Liver (tissue), 9 donors: ENCODE data around the gene CRACDL. TPM values are rescaled to one million over a fixed set of nuclear protein-coding genes. Genes with fewer than 3 reads are reported as not detected.

Source experiments
- DNase-seq: peaks from one replicate; pipeline ENCODE4 v3.0.0-alpha.2; 2017; ENCODE audit warnings: low spot score
- H3K27ac ChIP-seq, 2 donors: one replicate each; pipeline ENCODE4 v1.7.0; 2013; ENCODE audit warnings: inconsistent platforms in 2 of 2, low read length in 2 of 2, control low read depth in 1 of 2, low read depth in 1 of 2, mild to moderate bottlenecking in 1 of 2
- H3K27me3 ChIP-seq, 4 donors: one replicate each; pipeline versions ENCODE4 v1.6.1 to v1.7.0; 2013; ENCODE audit warnings: low read length in 3 of 4, inconsistent platforms in 1 of 4, mild to moderate bottlenecking in 1 of 4, moderate library complexity in 1 of 4; ENCODE audit not compliant: control insufficient read depth in 4 of 4, insufficient read depth in 4 of 4
- H3K36me3 ChIP-seq, 4 donors: one replicate each; pipeline versions ENCODE4 v1.6.1 to v1.7.0; 2013; ENCODE audit warnings: low read length in 3 of 4, mild to moderate bottlenecking in 3 of 4, low read depth in 1 of 4, moderate library complexity in 1 of 4; ENCODE audit not compliant: control insufficient read depth in 4 of 4, insufficient read depth in 3 of 4
- H3K4me1 ChIP-seq, 4 donors: one replicate each; pipeline versions ENCODE4 v1.6.1 to v1.7.0; 2013; ENCODE audit warnings: low read length in 3 of 4, mild to moderate bottlenecking in 3 of 4, moderate library complexity in 1 of 4; ENCODE audit not compliant: control insufficient read depth in 4 of 4, insufficient read depth in 4 of 4
- H3K4me3 ChIP-seq, 3 donors: one replicate each; pipeline versions ENCODE4 v1.6.1 to v1.7.0; 2013; ENCODE audit warnings: low read length in 3 of 3, control low read depth in 1 of 3, low read depth in 1 of 3, mild to moderate bottlenecking in 1 of 3
- H3K9ac ChIP-seq, 2 donors: one replicate each; pipeline ENCODE4 v1.7.0; 2013; ENCODE audit warnings: low read length in 2 of 2, mild to moderate bottlenecking in 2 of 2, moderate library complexity in 2 of 2, control low read depth in 1 of 2, low read depth in 1 of 2
- H3K9me3 ChIP-seq, 4 donors: one replicate each; pipeline versions ENCODE4 v1.6.1 to v1.7.0; 2013; ENCODE audit warnings: low read length in 3 of 4; ENCODE audit not compliant: control insufficient read depth in 4 of 4
- EGR1 ChIP-seq, 2 donors: IDR thresholded peaks; 2 replicates each; pipeline ENCODE4 v1.6.1; 2016 to 2018; ENCODE audit warnings: antibody characterized with exemption in 2 of 2, low read depth in 2 of 2
- FOXA1 ChIP-seq: IDR thresholded peaks from 2 replicates; pipeline ENCODE4 v1.6.1; 2016; ENCODE audit warnings: antibody characterized with exemption
- FOXA2 ChIP-seq: IDR thresholded peaks from 2 replicates; pipeline ENCODE4 v1.6.1; 2016; ENCODE audit warnings: antibody characterized with exemption
- GABPA ChIP-seq, 2 donors: IDR thresholded peaks in 1 of 2; conservative IDR thresholded peaks in 1 of 2; 2 replicates each; pipeline ENCODE4 v1.6.1; 2016; ENCODE audit warnings: antibody characterized with exemption in 2 of 2, mild to moderate bottlenecking in 1 of 2, moderate library complexity in 1 of 2
- HNF4A ChIP-seq, 2 donors: conservative IDR thresholded peaks; 2 replicates each; pipeline ENCODE4 v1.6.1; 2016; ENCODE audit warnings: antibody characterized with exemption in 2 of 2, mild to moderate bottlenecking in 2 of 2
- JUND ChIP-seq, 2 donors: IDR thresholded peaks; 2 replicates each; pipeline ENCODE4 v1.6.1; 2016; ENCODE audit warnings: antibody characterized with exemption in 2 of 2
- NR2F2 ChIP-seq: IDR thresholded peaks from 2 replicates; pipeline ENCODE4 v1.6.1; 2016; ENCODE audit warnings: antibody characterized with exemption
- RAD21 ChIP-seq, 2 donors: IDR thresholded peaks; 2 replicates each; pipeline ENCODE4 v1.6.1; 2016; ENCODE audit warnings: antibody characterized with exemption in 2 of 2, mild to moderate bottlenecking in 2 of 2
- RXRA ChIP-seq, 2 donors: IDR thresholded peaks; 2 replicates each; pipeline ENCODE4 v1.6.1; 2017 to 2018; ENCODE audit warnings: antibody characterized with exemption in 2 of 2, mild to moderate bottlenecking in 1 of 2
- SP1 ChIP-seq: IDR thresholded peaks from 2 replicates; pipeline ENCODE4 v1.6.1; 2018; ENCODE audit warnings: antibody characterized with exemption, mild to moderate bottlenecking
- YY1 ChIP-seq: IDR thresholded peaks from 2 replicates; pipeline ENCODE4 v1.6.1; 2016; ENCODE audit warnings: antibody characterized with exemption, mild to moderate bottlenecking
- WGBS: extraction: QIAGEN DNeasy Blood & Tissue Kit; methylation state at CpG from one replicate; pipeline ENCODE4 v1.1.7; 2013; 5-methylcytosine and 5-hydroxymethylcytosine counted together
- polyA plus RNA-seq, 2 donors: library from polyadenylated mRNA; stranded (reverse) in 1 of 2; unstranded in 1 of 2; fragments of 200-250 nt in 1 of 2; fragments of >200 nt in 1 of 2; fragmentation: Nextera tagmentation in 1 of 2; extraction: Ambion mirVana in 1 of 2; gene quantifications; one replicate each; pipeline versions ENCODE4 v1.2.1 to v1.2.3, GENCODE V29; 2013 to 2015
- total RNA-seq, 2 donors: library from RNA; depleted of rRNA; stranded (reverse); fragments of >200 nt; gene quantifications; one replicate each; pipeline ENCODE4 v1.2.3, GENCODE V29; 2014
- TF ChIP-seq, protein P1 (sequence below): fragments of 150-350 bp; IDR thresholded peaks from 2 replicates; pipeline ENCODE4 v1.5.1; 2017; ENCODE audit warnings: improper control_type of control experiment, low read depth, low read length; ENCODE audit not compliant: missing input control
- TF ChIP-seq, protein P2 (sequence below): IDR thresholded peaks from 2 replicates; pipeline ENCODE4 v1.6.1; 2016; ENCODE audit warnings: antibody characterized with exemption, mild to moderate bottlenecking
- TF ChIP-seq, protein P3 (sequence below): IDR thresholded peaks from 2 replicates; pipeline ENCODE4 v1.6.1; 2016; ENCODE audit warnings: antibody characterized with exemption
- TF ChIP-seq, protein P4 (sequence below): IDR thresholded peaks from 2 replicates; pipeline ENCODE4 v1.6.1; 2016; ENCODE audit warnings: antibody characterized with exemption
- donor health status: healthy.
- donor health status: healthy.
- donor health status: healthy.
- donor health status: healthy.
- donor health status: healthy.

CRACDL gene
- total and polyA plus RNA-seq, 4 donors = 0.13 to 0.46 (median 0.29) TPM

DNA sequence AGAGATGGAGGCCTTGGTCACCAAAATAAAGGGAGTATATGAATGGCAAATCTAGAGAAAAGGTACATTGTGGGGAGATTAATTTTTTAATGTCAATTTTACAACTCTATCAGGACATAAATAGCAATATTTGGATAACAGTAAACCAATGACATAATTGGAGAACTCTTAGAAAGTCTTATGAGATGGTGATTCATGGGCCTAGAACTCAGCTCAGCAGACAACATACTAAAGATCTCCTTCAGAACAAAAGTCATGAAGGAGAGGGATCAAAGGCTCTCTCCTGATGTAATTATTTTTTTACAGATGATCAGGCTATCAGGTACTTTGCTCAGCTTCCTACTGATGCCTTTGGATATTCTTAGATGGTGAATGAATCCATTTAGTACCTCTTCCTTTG, 90.0 kb downstream of the CRACDL start:
- no peak for DNase-seq
- H3K4me1 ChIP-seq = no peaks in the 10 kb centered on the region
- TF ChIP-seq RAD21 (IDR thresholded peaks at IDR 0.05) (no peak), GABPA (IDR thresholded peaks at IDR 0.05 in 1 of 2, conservative IDR thresholded peaks at IDR 0.05 in 1 of 2) (no peak), JUND (IDR thresholded peaks at IDR 0.05) (no peak), YY1 (no peak), HNF4A (conservative IDR thresholded peaks at IDR 0.05) (no peak), RXRA (IDR thresholded peaks at IDR 0.05) (no peak)
- TF ChIP-seq, protein P1, sequence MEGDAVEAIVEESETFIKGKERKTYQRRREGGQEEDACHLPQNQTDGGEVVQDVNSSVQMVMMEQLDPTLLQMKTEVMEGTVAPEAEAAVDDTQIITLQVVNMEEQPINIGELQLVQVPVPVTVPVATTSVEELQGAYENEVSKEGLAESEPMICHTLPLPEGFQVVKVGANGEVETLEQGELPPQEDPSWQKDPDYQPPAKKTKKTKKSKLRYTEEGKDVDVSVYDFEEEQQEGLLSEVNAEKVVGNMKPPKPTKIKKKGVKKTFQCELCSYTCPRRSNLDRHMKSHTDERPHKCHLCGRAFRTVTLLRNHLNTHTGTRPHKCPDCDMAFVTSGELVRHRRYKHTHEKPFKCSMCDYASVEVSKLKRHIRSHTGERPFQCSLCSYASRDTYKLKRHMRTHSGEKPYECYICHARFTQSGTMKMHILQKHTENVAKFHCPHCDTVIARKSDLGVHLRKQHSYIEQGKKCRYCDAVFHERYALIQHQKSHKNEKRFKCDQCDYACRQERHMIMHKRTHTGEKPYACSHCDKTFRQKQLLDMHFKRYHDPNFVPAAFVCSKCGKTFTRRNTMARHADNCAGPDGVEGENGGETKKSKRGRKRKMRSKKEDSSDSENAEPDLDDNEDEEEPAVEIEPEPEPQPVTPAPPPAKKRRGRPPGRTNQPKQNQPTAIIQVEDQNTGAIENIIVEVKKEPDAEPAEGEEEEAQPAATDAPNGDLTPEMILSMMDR = no peak
- TF ChIP-seq, protein P2, sequence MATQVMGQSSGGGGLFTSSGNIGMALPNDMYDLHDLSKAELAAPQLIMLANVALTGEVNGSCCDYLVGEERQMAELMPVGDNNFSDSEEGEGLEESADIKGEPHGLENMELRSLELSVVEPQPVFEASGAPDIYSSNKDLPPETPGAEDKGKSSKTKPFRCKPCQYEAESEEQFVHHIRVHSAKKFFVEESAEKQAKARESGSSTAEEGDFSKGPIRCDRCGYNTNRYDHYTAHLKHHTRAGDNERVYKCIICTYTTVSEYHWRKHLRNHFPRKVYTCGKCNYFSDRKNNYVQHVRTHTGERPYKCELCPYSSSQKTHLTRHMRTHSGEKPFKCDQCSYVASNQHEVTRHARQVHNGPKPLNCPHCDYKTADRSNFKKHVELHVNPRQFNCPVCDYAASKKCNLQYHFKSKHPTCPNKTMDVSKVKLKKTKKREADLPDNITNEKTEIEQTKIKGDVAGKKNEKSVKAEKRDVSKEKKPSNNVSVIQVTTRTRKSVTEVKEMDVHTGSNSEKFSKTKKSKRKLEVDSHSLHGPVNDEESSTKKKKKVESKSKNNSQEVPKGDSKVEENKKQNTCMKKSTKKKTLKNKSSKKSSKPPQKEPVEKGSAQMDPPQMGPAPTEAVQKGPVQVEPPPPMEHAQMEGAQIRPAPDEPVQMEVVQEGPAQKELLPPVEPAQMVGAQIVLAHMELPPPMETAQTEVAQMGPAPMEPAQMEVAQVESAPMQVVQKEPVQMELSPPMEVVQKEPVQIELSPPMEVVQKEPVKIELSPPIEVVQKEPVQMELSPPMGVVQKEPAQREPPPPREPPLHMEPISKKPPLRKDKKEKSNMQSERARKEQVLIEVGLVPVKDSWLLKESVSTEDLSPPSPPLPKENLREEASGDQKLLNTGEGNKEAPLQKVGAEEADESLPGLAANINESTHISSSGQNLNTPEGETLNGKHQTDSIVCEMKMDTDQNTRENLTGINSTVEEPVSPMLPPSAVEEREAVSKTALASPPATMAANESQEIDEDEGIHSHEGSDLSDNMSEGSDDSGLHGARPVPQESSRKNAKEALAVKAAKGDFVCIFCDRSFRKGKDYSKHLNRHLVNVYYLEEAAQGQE = no peak
- TF ChIP-seq, protein P3, sequence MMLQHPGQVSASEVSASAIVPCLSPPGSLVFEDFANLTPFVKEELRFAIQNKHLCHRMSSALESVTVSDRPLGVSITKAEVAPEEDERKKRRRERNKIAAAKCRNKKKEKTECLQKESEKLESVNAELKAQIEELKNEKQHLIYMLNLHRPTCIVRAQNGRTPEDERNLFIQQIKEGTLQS = no peak
- no peaks in the 10 kb centered on the region for H3K9me3 ChIP-seq
- H3K27me3 ChIP-seq = no peaks in the 10 kb centered on the region
- H3K4me3 ChIP-seq = no peak overlapping the region
- no peaks in the 10 kb centered on the region for H3K36me3 ChIP-seq
- no peak overlapping the region for H3K9ac ChIP-seq
- H3K27ac ChIP-seq = no peak overlapping the region

DNA sequence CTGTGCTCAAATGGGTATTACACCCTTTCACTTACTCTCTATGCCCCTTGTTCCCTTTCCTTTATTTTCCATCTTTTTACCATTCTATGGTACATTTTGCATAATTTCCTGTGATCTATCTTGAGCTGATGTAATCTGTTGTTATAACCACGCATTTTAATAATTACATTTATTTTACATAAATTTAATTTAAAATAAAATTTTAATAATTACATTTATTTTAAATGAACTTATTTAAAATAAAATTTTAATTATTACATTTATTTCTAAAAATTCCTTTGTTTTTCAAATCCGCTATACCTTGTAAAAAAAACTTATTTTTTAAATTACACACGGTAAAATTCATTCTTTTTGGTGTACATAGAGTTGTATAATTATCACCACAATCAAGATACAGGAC, 93.9 kb downstream of the CRACDL start:
- Histone ChIP-seq H3K4me1 (no peaks in the 10 kb centered on the region), H3K9ac (no peak overlapping the region), H3K36me3 (no peaks in the 10 kb centered on the region), H3K27me3 (no peaks in the 10 kb centered on the region), H3K27ac (no peak overlapping the region), H3K4me3 (no peak overlapping the region), H3K9me3 (no peaks in the 10 kb centered on the region)
- 74% methylated on average over 3 of the region's 3 CpGs for WGBS
- DNase-seq = no peak
- TF ChIP-seq RXRA (IDR thresholded peaks at IDR 0.05) (no peak), SP1 (no peak), EGR1 (IDR thresholded peaks at IDR 0.05; ENCODE audit: low read depth in 2 of 2) (no peak), JUND (IDR thresholded peaks at IDR 0.05) (no peak), GABPA (IDR thresholded peaks at IDR 0.05 in 1 of 2, conservative IDR thresholded peaks at IDR 0.05 in 1 of 2) (no peak), FOXA1 (no peak), NR2F2 (no peak), HNF4A (conservative IDR thresholded peaks at IDR 0.05) (no peak), FOXA2 (no peak)
- TF ChIP-seq, protein P4, sequence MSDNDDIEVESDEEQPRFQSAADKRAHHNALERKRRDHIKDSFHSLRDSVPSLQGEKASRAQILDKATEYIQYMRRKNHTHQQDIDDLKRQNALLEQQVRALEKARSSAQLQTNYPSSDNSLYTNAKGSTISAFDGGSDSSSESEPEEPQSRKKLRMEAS = no peak
